Fibroblast of pulmonary artery (primary cell): ENCODE data around the gene LCN15.
"Not testable (repeated sequence)": the region's sequence is repeated elsewhere in the genome, so short reads cannot be mapped to it uniquely, and the experiment has no call there.

Experiments
- DNase-seq: peaks from one replicate; pipeline ENCODE4 v3.0.0-alpha.2; 2010; ENCODE audit warnings: low read depth
- H3K4me3 ChIP-seq: replicated peaks from 2 replicates; pipeline ENCODE4 v1.5.1; 2011; ENCODE audit warnings: low read depth, mild to moderate bottlenecking, control low read depth, low read length, moderate library complexity
- CTCF ChIP-seq: IDR thresholded peaks from 2 replicates; pipeline ENCODE4 v1.5.1; 2011; ENCODE audit warnings: mild to moderate bottlenecking, control low read depth, low read length, inconsistent platforms; ENCODE audit errors: missing control alignments

Gene LCN15

GRCh38 chr9:136762221-136762691 is 2.1 kb downstream of the LCN15 start:
- no peak overlapping the region for H3K4me3 ChIP-seq
- TF ChIP-seq CTCF: no peak
- DNase-seq: no peak

GRCh38 chr9:136761545-136761981 is 2.8 kb downstream of the LCN15 start:
- no peak for DNase-seq
- no peak for TF ChIP-seq CTCF
- no peak overlapping the region for H3K4me3 ChIP-seq

DNA sequence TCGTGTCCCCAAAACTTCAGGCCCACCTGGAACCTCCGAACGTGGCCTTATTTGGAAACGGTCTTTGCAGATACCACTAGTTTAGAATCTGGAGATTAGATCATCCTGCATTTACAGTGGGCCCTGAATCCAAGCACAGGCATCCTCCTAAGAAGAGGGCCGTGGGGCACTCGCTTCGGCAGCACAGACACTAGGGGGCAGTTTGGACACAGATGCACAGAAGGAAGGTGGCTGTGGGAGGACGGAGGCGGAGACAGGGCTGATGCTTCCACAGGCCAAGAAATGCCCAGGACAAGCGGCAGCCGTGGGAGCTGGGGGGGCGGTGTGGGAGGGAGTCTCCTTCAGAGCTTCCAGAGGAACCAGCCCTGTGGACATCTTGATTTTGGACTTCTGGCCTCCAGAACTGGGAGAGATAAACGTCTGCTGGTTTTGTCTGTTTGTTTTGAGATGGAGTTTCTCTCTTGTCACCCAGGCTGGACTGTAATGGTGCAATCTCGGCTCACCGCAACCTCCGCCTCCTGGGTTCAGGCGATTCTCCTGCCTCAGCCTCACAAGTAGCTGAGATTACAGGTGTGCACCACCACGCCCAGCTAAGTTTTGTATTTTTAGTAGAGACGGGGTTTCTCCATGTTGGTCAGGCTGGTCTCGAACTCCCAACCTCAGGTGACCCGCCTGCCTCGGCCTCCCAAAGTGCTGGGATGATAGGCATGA is 3.3 kb downstream of the LCN15 start:
- not testable (repeated sequence) for H3K4me3 ChIP-seq
- DNase-seq: peak; percentile 77
- peak; percentile 77 for TF ChIP-seq CTCF

- H3K4me3 ChIP-seq: no peak overlapping the region
- TF ChIP-seq CTCF: no peak
- no peak for DNase-seq
These were observed 3.9 kb downstream of the LCN15 start for GRCh38 chr9:136760424-136760823.

- no peak for TF ChIP-seq CTCF
- DNase-seq: no peak
- H3K4me3 ChIP-seq: no peak overlapping the region
These were observed 4.6 kb downstream of the LCN15 start for GRCh38 chr9:136759436-136760325.

DNA sequence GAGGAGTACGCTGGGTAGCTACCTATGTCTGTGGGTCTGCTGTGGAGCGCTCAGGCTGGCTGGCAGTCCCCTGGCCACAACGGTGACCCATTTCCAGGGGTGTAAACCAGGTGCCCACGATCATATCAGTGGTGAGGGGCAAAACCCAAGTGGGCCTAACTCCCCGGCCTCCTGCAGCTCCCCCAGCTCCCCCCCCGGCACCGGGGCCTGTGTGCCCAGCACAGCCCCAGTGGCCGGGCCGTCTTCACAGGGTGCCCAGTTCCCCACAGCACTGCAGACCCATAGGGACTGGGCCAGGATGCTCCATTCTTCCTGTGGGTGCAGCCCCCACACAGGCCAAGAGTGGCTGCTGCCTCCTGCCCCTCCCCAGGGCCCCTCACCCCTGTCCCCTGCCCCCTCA is 5.3 kb downstream of the LCN15 start:
- no peak overlapping the region for H3K4me3 ChIP-seq
- no peak for DNase-seq
- TF ChIP-seq CTCF: no peak
